NCI-H82 treated with DMSO at 0.1 percent for 48 hours (cell line): ENCODE measurements around the gene PM20D2.

Experiments
- DNase-seq: peaks from one replicate; lab custom pipeline; 2025; ENCODE audit not compliant: unreplicated experiment; lab: John Stamatoyannopoulos, UW

PM20D2 gene

GRCh38 chr6:89200706-89201215, 54.9 kb downstream of the PM20D2 start:
- DNase-seq = no peak

DNA sequence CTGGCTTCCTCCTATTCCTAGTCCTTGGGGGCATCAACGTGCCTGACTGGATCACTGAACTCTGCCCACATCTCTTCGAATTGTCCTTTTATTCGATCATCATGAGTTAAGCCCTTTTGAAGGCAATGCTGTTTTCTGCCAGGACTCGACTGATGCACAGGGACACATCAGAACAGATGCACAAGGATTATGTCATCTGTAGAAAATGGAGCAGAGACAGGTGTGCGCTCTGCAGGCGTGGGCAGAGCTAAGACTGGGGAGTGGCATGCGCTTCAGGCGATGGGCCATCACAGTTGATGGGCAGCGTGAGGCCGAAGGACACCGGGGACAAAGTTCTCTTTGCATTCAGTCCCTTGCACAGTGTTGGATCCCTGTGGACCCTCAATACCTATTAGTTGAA, 58.2 kb downstream of the PM20D2 start:
- DNase-seq = no peak

DNA sequence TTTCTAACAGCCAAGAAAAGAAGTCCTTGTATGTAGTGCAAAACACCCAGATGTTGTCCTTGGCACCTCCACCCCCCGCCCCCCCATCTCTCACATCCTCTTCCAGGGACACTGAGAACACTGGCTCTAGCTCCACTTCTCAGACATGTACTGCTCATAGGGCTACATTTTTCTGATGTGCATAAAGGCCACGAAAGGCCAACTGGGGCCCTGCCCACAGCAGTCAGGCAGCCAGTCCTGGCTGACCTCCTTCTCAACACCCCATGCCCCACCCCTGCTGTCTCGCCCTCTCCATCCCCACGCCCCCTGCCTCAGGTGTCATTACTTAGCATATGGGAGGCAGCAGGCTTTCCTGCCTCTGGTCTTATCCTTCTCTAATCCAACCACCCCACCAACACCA, 60.0 kb downstream of the PM20D2 start:
- DNase-seq = no peak

- no peak for DNase-seq
These were observed 62.7 kb downstream of the PM20D2 start for GRCh38 chr6:89208551-89208950.

- no peak for DNase-seq
These were observed 63.6 kb downstream of the PM20D2 start for GRCh38 chr6:89209457-89209856.

DNA sequence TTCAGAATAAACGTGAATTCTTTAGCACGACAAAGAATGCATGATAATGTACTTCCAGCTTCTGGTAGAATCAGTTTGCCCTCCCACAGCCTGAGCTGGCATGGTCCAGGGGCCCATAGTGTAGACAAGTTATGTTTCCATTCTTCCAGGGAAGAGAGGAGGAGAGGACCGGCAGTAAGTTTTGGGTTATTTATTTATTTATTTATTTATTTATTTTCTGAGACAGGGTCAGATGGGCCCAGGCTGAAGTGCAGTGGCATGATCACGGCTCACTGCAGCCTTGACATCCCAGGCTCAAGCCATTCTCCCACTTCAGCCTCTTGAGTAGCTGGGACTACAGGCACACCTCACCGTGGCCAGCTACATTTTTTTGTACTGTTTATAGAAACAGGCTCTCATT, 66.6 kb downstream of the PM20D2 start:
- no peak for DNase-seq

DNA sequence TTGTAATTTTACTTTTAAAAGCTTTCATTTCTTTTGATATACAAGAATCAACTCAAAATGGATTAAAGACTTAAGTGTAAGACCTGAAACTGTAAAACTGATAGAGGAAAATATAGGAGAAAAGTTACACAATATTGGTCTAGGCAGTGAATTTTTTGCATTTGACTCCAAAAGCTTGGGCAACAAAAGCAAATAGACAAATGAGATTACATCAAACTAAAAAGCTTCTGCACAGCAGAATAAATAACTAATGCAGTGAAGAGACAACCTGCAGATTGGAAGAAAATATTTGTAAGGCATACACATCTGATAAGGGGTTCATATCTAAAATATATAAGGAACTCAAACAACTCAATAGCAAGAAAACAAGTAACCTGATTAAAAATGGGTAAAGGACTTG, 68.3 kb downstream of the PM20D2 start:
- no peak for DNase-seq
